Measurements from ENCODE around the gene WWOX.
"Not testable (repeated sequence)": the region's sequence is repeated elsewhere in the genome, so short reads cannot be mapped to it uniquely, and the experiment has no call there.

Gene WWOX

GRCh38 chr16:78599271-78599670, 499.8 kb downstream of the WWOX start:
- no peak for DNase-seq (ENCODE audit: low read depth)
- no peak for TF ChIP-seq CTCF (IDR thresholded peaks at IDR 0.05; ENCODE audit: insufficient read depth, low read depth, low read length, missing control alignments)
- H3K4me3 ChIP-seq (ENCODE audit: low read length): no peak overlapping the region

- not testable (repeated sequence) for DNase-seq (ENCODE audit: low read depth)
Observed at GRCh38 chr16:78604423-78605062, 505.1 kb downstream of the WWOX start.

GRCh38 chr16:78605548-78606101, 506.2 kb downstream of the WWOX start:
- H3K4me3 ChIP-seq (ENCODE audit: low read length): no peak overlapping the region
- TF ChIP-seq CTCF (IDR thresholded peaks at IDR 0.05; ENCODE audit: insufficient read depth, low read depth, low read length, missing control alignments): no peak
- DNase-seq (ENCODE audit: low read depth): no peak

More at GRCh38 chr16:78604423-78605062, 505.1 kb downstream of the WWOX start:
- H3K4me3 ChIP-seq (ENCODE audit: low read length): not testable (repeated sequence)

- no peak for DNase-seq (ENCODE audit: low read depth)
- TF ChIP-seq CTCF (IDR thresholded peaks at IDR 0.05; ENCODE audit: insufficient read depth, low read depth, low read length, missing control alignments): no peak
- H3K4me3 ChIP-seq (ENCODE audit: low read length): no peak overlapping the region
Observed at GRCh38 chr16:78606545-78606944, 507.1 kb downstream of the WWOX start.

- no peak for TF ChIP-seq CTCF (IDR thresholded peaks at IDR 0.05; ENCODE audit: insufficient read depth, low read depth, low read length, missing control alignments)
- no peak overlapping the region for H3K4me3 ChIP-seq (ENCODE audit: low read length)
- no peak for DNase-seq (ENCODE audit: low read depth)
Observed at GRCh38 chr16:78607022-78607421, 507.6 kb downstream of the WWOX start.

GRCh38 chr16:78607465-78607864, 508.0 kb downstream of the WWOX start:
- TF ChIP-seq CTCF (IDR thresholded peaks at IDR 0.05; ENCODE audit: insufficient read depth, low read depth, low read length, missing control alignments): no peak
- DNase-seq (ENCODE audit: low read depth): peak; percentile 27
- H3K4me3 ChIP-seq (ENCODE audit: low read length): no peak overlapping the region

- no peak overlapping the region for H3K4me3 ChIP-seq (ENCODE audit: low read length)
- no peak for DNase-seq (ENCODE audit: low read depth)
- no peak for TF ChIP-seq CTCF (IDR thresholded peaks at IDR 0.05; ENCODE audit: insufficient read depth, low read depth, low read length, missing control alignments)
Observed at GRCh38 chr16:78608305-78608776, 508.9 kb downstream of the WWOX start.

Data from epithelial cell of esophagus (primary cell).